Hepatic stellate cell (primary cell): ENCODE data around the gene GPRC5C.
"Not testable (repeated sequence)": the region's sequence is repeated elsewhere in the genome, so short reads cannot be mapped to it uniquely, and the experiment has no call there.

Source experiments
- DNase-seq: peaks from one replicate; pipeline ENCODE4 v3.0.0; 2011; ENCODE audit warnings: low spot score

Gene GPRC5C

DNA sequence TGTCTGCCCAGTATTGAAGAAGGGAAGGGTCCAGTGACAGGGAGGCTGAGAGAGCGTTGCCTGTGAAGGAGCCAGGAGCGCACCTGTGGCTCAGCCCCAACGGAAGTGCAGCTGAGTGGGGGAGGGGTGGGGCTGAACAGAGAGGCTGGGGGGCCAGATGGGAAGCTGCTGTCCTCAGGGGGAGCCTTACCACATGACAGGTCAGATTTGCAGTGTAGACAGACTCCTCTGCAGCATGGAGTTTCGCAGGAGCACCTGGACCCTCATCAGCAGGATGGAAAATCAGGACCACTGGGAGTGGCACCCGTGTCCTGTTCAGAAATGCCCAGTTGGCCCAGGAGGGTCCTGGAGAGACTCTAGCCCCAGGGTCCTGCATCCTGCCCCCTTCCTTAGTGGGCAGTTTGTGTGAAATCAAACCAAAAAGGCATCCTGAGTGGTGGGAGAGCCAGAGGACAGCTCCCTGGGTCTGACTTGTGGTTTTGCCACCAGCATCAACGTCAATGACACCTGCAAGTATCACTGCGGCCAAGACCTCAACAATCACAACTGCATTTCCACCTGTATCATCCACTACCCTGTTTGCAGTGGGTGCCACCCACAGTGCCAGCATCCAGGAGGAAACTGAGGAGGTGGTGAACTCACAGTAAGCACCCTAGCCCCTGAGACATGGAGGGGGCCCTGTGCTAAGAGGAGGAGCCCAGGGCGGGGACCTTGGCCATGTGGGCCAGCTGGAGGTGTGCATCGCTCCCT, 42.3 kb downstream of the GPRC5C start:
- no peak for DNase-seq

DNA sequence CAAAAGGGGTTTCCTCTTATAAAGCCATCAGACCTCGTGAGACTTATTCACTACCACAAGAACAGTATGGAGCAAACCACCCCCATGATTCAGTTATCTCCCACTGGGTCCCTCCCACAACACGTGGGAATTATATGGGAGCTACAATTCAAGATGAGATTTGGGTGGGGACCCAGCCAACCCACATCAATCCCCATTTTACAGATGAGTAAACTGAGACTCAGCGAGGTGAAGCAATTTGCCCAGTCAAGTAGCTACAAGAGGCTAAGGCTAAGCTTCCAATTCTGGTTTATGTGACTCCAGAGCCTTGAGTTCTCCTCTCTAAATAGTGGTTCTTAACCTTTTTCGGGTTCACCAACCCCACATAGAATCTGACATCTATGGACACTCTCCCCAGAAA, 43.3 kb downstream of the GPRC5C start:
- DNase-seq: no peak

DNA sequence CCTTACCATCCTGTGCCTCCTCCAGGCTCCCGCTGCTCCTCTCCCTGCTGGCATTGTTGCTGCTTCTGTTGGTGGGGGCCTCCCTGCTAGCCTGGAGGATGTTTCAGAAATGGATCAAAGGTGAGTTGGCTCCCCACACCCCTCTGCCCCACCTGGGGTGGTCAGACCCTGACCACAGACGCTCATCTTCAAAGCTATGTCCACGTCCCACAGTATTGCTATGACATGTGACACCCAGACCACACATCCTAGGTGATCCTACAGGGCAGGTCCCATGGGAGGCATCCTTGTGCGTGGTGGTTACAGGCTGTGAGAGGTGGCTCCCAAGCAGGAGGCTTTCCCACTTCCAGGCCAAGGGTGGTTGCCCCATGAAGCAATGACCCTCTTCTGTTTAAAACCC, 45.5 kb downstream of the GPRC5C start:
- DNase-seq: no peak

DNA sequence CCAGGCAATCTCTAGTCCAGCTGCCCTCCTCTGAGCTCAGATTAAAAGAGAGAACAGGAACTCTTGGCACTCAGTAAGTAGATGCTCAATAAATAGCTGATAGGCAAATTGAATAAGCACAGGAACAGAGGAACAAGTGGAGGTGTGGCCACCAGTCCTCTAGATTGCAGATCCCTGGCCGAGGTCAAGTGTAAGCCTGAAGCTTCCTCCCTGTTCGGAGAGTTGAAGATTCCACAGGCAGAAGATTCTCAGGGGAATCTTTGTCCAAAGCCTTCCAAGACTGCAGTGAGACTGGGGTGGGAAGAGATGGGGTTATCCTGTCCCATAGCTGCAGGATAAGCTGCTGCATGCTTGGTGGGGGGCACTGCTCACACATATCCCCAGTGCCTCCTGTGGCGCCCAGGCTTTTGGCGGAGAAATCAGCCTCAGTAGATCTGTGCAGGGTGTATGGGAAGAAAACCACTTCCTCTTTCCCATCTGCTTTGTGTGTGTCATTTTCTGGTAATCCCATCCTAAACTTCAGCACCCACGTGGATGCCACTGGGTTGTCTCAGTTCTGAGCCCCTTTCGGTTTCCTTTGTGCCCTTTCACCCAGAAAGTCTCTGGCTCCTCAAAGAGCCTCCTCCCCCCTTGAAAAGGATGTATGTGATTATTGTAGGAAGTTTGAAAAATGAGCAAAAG, 46.7 kb downstream of the GPRC5C start:
- DNase-seq: no peak

DNA sequence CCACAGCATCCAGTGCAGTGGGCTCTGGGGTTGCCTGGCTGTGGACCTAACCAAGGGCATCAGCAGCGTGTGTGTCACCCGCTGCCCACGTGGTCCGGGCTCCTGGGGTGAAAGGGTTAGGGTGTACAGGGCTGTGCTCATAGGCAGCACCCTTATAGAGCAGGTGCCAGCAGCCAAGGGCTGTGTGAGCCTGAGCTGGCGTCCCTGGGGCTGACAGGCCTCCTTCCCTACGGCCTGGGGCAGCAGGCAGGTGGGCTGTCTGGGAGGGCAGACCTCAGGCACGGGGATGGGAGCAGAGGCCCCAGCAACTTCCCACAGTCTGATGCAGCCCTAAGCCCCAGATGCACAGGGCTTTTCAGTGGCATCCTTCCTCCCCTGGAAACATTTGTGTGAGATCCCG, 48.4 kb downstream of the GPRC5C start:
- no peak for DNase-seq

DNA sequence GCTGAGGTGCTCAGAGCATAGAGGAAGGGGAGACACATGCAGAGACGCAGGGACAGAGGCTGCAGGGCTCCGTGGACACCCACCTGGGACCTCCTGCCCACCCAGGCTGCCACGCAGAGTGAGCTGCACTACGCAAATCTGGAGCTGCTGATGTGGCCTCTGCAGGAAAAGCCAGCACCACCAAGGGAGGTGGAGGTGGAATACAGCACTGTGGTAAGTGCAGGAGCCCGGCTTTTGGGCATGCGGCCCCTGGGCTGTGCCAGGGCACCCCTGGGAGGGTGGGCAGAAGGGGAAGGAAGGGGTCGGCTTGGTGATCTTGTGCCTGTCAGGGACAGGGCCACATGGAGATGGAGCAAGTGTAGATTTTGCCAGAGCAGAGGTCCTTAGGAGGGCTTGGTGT, 49.7 kb downstream of the GPRC5C start:
- no peak for DNase-seq

DNA sequence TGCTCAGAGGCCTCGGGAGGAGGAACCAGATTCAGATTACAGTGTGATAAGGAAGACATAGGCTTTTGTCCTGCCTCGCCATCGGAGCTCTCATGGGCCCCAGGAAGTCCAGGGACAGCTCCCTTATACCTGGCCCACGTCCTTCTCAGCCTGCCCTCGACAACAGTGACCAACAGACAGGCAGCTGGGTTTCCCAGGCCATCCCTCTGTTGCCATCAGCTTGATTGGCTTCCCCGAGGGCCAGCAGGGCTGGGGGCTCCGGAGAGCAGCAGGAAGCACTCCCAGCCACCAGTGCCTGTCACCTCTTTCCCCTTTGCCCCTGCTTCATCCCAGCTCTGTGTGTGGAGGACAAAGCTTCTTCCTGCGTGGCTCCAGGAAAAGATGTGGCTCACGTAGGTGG, 52.2 kb downstream of the GPRC5C start:
- no peak for DNase-seq

DNA sequence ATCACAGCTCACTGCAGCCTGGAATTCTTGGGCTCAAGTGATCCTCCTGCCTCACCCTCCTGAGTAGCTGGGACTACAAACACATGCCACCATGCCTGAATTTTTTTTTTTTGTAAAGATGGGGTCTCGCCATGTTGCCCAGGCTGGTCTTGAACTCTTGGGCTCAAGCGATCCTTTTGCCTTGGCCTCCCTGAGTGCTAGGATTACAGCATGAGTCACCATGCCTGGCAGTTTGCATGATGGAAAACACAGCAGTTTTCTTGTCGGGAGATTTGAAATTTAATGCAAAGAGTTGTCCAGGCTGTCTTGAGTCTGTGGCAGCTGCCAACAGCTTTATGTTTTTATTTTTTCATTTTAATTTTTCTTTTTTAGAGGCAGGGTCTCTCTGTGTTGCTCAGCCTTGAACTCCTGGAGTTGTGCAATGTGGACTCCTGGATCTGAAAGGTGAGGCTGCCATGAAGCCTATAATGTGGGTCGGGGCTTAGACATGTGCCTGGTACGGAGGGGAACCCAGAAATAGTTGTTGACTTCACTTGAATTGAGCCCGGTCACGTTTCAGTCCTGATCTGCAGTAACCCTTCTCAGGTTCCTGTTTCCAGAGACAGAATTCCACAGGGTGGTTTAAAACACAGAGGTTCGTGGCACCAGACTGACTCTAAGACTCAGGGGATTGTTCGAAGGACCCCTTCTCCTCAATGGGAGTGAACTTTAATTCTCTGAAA, 53.3 kb downstream of the GPRC5C start:
- no peak for DNase-seq

DNA sequence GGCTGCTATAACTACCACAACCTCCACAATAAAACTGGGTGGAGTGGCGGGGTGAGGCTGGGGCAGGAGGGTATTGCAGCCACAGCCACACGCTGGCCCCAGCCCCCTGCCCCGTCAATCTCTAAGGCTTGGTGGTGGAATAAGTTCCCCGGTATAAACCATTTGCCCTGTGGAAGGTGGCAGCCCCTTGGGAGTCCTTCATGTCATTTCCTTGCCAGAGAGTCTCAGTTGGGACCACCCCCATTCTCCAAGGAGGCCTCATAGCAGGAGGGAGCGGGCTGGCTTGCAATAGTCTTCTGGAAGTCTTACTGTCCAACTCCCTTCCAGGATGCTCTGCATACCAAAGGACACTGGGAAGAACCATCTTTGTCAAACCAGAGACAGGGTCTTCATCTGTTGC, 54.0 kb downstream of the GPRC5C start:
- DNase-seq: no peak

DNA sequence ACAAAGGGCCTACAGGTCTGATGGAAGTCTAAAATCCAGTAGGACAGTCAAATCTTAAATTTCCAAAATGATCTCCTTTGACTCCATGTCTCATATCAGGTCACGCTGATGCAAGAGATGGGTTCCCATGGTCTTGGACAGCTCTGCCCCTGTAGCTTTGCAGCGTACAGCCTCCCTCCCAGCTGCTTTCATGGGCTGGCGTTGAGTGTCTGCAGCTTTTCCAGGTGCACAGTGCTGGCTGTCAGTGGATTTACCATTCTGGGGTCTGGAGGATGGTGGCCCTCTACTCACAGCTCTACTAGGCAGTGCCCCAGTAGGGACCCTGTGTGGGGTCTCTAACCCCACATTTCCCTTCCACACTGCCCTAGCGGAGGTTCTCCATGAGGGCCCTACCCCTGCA, 56.4 kb downstream of the GPRC5C start:
- not testable (repeated sequence) for DNase-seq

DNA sequence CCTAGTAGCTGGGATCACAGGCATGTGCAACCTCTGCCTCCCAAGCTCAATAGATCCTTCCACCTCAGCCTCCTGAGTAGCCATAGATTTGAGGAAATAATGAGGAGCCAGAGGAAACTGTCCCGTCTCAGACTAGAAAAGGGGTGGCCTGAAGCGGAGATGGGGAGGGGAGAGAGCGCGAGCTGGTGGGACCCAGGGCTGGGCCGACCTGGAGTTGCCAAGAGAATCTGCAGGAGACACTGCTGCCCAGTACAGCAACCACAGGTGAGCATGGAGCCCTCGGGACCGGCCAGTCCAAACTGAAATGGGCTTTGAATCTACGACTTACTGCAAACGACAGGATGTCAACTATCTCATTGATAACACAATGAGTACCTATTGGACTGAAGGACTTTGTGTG, 58.8 kb downstream of the GPRC5C start:
- no peak for DNase-seq

DNA sequence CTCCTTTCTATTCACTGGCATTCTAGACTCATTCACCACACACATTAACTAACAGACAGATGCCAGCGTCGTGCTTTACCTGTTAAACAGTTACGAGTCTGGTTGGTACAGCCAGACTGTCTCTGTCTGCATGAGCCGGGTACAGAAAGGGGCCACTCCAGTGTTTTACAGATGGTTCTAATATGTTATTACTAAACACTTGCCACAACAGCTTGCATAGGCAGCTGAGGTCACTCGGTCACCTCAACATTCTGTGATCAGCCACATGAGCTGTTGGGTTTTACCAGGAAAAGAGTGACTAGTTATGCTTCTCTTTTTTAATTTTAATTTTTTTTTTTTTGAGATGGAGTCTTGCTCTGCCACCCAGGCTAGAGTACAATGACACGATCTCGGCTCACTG, 59.7 kb downstream of the GPRC5C start:
- no peak for DNase-seq

DNA sequence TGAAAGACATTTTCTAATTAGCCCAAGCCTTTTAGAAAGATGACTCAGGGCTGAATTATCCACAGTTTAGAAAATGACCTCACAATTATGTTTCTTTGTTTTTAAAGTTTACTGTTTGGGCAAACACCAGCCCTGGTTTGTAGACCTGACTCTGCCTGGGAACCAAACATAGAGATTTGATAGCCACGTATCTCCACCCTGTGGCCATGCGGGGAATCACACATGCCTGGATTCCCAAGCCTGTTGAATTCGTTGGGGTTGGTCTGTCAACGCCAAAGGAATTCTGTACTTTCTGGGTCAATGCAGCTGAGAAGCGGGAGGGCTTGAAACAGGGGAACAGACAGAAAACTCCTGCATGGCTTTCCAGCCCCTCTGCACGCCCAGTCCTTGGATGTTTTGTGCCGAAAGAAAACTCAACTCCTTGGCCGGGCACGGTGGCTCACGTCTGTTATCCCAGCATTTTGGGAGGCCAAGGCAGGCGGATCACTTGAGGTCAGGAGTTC, 61.5 kb downstream of the GPRC5C start:
- peak; percentile 57 for DNase-seq
